ENCODE measurements around the gene DHCR24.

Gene DHCR24

GRCh38 chr1:54804471-54805132 lies 82.4 kb downstream of the DHCR24 start:
- FAIRE-seq, result no peak
- no peak for DNase-seq (ENCODE audit: insufficient read length, low spot score)
- TF ChIP-seq CTCF (IDR thresholded peaks at IDR 0.05; ENCODE audit: insufficient read depth, missing control alignments), result no peak

- TF ChIP-seq CTCF (IDR thresholded peaks at IDR 0.05; ENCODE audit: insufficient read depth, missing control alignments), result no peak
- DNase-seq (ENCODE audit: insufficient read length, low spot score) (no peak), FAIRE-seq (no peak)
Measured at GRCh38 chr1:54803761-54804470, 83.1 kb downstream of the DHCR24 start.

GRCh38 chr1:54800899-54801759 lies 85.9 kb downstream of the DHCR24 start, which contains the start of gene TTC22:
Gene TTC22, minus strand, starts transcription at chr1:54801323. Its CDS starts 160 bp downstream, at chr1:54801163.
- no peak for TF ChIP-seq CTCF (IDR thresholded peaks at IDR 0.05; ENCODE audit: insufficient read depth, missing control alignments)
- FAIRE-seq, result no peak
- no peak for DNase-seq (ENCODE audit: insufficient read length, low spot score)

GRCh38 chr1:54800041-54800898 lies 86.7 kb downstream of the DHCR24 start:
- FAIRE-seq (no peak), DNase-seq (ENCODE audit: insufficient read length, low spot score) (no peak)
- TF ChIP-seq CTCF (IDR thresholded peaks at IDR 0.05; ENCODE audit: insufficient read depth, missing control alignments), result no peak

Data from D721Med (cell line).